ENCODE data around the gene EFCAB11. TPM values are rescaled to one million over a fixed set of nuclear protein-coding genes. Genes with fewer than 3 reads are reported as not detected.

EFCAB11 gene
- total and polyA plus RNA-seq, 8 donors, result 5.3 to 13.9 (median 11.3) TPM

DNA sequence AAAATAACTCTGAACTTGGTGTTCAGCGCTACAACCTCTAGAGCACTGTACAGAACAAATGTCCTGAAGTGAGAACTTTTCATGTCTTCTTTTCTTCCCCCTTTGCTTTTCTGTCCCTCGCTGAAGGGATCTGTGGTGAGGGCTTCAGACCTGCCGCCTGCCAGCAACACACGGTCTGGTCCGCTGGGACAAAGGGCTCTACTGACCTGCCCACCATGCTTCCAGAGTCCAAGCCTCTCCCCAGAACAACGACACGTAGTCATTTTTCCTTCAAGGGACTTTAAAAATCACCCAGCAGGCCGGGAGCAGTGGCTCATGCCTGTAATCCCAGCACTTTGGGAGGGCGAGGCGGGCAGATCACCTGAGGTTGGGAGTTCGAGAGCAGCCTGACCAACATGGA, 140.4 kb downstream of the EFCAB11 start:
- TF ChIP-seq, protein P1, sequence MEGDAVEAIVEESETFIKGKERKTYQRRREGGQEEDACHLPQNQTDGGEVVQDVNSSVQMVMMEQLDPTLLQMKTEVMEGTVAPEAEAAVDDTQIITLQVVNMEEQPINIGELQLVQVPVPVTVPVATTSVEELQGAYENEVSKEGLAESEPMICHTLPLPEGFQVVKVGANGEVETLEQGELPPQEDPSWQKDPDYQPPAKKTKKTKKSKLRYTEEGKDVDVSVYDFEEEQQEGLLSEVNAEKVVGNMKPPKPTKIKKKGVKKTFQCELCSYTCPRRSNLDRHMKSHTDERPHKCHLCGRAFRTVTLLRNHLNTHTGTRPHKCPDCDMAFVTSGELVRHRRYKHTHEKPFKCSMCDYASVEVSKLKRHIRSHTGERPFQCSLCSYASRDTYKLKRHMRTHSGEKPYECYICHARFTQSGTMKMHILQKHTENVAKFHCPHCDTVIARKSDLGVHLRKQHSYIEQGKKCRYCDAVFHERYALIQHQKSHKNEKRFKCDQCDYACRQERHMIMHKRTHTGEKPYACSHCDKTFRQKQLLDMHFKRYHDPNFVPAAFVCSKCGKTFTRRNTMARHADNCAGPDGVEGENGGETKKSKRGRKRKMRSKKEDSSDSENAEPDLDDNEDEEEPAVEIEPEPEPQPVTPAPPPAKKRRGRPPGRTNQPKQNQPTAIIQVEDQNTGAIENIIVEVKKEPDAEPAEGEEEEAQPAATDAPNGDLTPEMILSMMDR (IDR thresholded peaks at IDR 0.05), result no peak
- no peaks in the 10 kb centered on the region for H3K36me3 ChIP-seq
- no peaks in the 10 kb centered on the region for H3K4me1 ChIP-seq
- no peaks in the 10 kb centered on the region for H3K9me3 ChIP-seq
- intact Hi-C loops (cut with DNase I), result no loop called here
- no peak for DNase-seq
- no peak overlapping the region for H3K27ac ChIP-seq
- no peak for ATAC-seq
- H3K27me3 ChIP-seq, result no peaks in the 10 kb centered on the region
- no peak overlapping the region for H3K4me3 ChIP-seq

DNA sequence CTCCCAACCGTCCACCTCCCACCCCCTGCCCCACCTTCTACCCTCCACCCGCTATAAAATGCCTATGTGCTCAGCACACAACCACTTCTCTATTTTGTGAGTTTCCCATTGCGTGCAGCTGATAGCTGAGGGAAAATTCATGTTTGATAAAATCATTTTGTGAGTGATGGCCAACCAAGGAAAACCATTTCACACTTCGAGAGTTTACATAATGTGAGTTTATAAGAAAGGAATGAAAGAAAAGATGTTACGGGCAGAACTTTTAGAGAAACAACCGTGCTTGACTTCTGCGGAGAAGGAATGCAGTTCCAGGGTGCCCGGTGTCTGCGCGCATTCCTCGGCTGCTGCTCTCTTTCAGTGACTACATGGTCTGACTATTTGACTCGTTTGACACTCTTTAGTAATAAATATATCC, 140.9 kb downstream of the EFCAB11 start:
- intact Hi-C loops (cut with DNase I), result no loop called here
- no peak overlapping the region for H3K27ac ChIP-seq
- DNase-seq (peak in 1 of 4 donors; percentile 17), ATAC-seq (peak; percentile 55)
- TF ChIP-seq, protein P1 (IDR thresholded peaks at IDR 0.05), result no peak
- no peak overlapping the region for H3K4me3 ChIP-seq
- H3K4me1 ChIP-seq, result no peaks in the 10 kb centered on the region
- no peaks in the 10 kb centered on the region for H3K27me3 ChIP-seq
- no peaks in the 10 kb centered on the region for H3K36me3 ChIP-seq
- H3K9me3 ChIP-seq, result no peaks in the 10 kb centered on the region

DNA sequence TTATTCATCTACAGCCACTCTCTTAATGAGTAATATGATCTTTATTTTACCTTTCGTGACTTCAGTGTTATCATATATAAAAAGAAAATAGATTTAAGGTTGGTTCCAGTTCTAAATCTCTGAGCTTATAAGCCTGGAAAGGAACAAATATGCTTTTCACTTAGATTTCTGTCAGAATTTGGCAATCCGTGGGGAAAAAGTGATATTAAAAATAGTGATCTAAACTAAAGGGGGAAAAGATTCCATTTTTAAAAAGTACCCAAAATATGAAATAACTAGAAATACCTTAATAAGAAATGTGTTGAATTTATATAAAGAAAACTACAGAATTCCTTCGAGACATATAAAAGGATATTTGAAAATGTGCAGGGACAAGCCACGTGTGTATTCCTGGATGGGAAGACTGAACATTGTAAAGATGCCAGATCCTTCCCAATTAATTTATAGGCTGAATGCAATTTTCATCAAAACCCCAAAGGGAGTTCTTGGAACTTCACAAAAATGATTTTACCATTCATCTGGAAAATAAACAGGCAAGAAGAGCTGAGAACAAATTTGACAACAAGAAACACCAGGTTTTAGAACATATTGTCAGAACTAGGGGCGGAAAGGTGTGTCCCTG, 142.5 kb downstream of the EFCAB11 start:
- TF ChIP-seq, protein P1 (IDR thresholded peaks at IDR 0.05), result no peak
- Histone ChIP-seq H3K36me3 (no peaks in the 10 kb centered on the region), H3K27me3 (no peaks in the 10 kb centered on the region), H3K9me3 (no peaks in the 10 kb centered on the region), H3K4me3 (no peak overlapping the region), H3K27ac (no peak overlapping the region), H3K4me1 (no peaks in the 10 kb centered on the region)
- no peak for ATAC-seq
- DNase-seq, result no peak
- intact Hi-C loops (cut with DNase I), result no loop called here

DNA sequence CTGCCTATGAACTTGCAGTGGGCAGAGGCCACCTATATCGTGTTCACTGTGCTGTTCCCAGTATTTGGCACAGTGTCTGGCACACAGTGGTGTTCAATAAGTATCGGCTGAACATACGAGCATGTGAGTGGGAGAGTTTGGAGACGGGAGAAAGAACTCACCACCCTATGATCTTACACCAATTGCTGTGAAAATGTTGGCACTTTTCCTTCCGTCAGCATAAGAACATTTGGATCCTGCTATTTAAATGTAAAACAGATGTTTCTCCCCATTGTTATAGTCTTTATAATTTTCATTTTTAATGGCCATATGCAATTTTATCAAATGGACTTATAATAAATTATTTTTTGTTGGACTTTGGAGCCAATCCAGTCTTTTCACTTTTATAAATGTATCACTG, 144.4 kb downstream of the EFCAB11 start:
- no peak for ATAC-seq

DNA sequence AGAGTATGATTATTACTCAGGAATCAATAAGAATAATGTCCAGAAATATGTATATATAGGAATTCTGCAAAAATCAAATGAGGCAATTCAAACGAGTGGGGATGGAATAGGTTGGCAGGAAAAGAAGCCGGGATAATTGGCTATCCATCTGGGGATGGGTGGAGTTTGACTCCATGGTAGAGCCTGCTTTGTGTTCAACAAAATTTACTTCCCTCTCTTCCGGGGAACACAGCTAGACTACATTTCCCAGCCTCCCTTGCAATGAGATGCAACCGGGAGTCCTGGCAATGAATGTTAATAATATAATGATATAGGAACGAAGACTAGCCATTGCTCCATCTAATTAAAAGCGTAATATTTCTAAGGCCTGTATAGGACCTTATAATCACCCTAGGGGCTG, 146.6 kb downstream of the EFCAB11 start:
- Histone ChIP-seq H3K4me1 (no peaks in the 10 kb centered on the region), H3K4me3 (no peak overlapping the region), H3K36me3 (no peaks in the 10 kb centered on the region), H3K27me3 (no peaks in the 10 kb centered on the region), H3K27ac (no peak overlapping the region), H3K9me3 (no peaks in the 10 kb centered on the region)
- intact Hi-C loops (cut with DNase I), result no loop called here
- DNase-seq (no peak), ATAC-seq (no peak)
- TF ChIP-seq, protein P1 (IDR thresholded peaks at IDR 0.05), result no peak

More for the DNA sequence above, 144.4 kb downstream of the EFCAB11 start:
- Histone ChIP-seq H3K9me3 (no peaks in the 10 kb centered on the region), H3K4me3 (no peak overlapping the region), H3K4me1 (no peaks in the 10 kb centered on the region), H3K27me3 (no peaks in the 10 kb centered on the region), H3K36me3 (no peaks in the 10 kb centered on the region), H3K27ac (no peak overlapping the region)
- TF ChIP-seq, protein P1 (IDR thresholded peaks at IDR 0.05), result no peak
- DNase-seq, result no peak
- intact Hi-C loops (cut with DNase I), result no loop called here
